Esophagus mucosa (tissue), 1 donor: ENCODE data around the gene MAT2B. TPM values are rescaled to one million over a fixed set of nuclear protein-coding genes. Genes with fewer than 3 reads are reported as not detected.
"Not testable (repeated sequence)": the region's sequence is repeated elsewhere in the genome, so short reads cannot be mapped to it uniquely, and the experiment has no call there.

ENCODE experiments used
- ATAC-seq: fragments of 200-7000 bp; cut with Tn5 transposase; one replicate; pipeline ENCODE4 v1.9.1; 2020
- total RNA-seq: library from RNA; stranded (reverse); gene quantifications from one replicate; pipeline ENCODE4 v1.2.4, GENCODE V29; 2023
- donor health status: DM: yes; HTN: yes; CAD: no.

The MAT2B gene
- total RNA-seq, 1 donor from 2014 or later, result 32.5 TPM

- peak; percentile 2 for ATAC-seq
These were observed 1.1 kb upstream of the MAT2B start for GRCh38 chr5:163504079-163504931.

- ATAC-seq, result no peak
These were observed 411 bp upstream of the MAT2B start for GRCh38 chr5:163505049-163505367.

- ATAC-seq, result peak; percentile 5
These were observed 657 bp downstream of the MAT2B start for GRCh38 chr5:163506095-163506457.

- ATAC-seq, result peak; percentile 46
These were observed 1.3 kb downstream of the MAT2B start for GRCh38 chr5:163506726-163507125.

GRCh38 chr5:163508753-163509152 lies 3.3 kb downstream of the MAT2B start:
- no peak for ATAC-seq

GRCh38 chr5:163509291-163509951 lies 4.0 kb downstream of the MAT2B start:
- ATAC-seq, result peak; percentile 68

- ATAC-seq, result no peak
These were observed 7.1 kb downstream of the MAT2B start for GRCh38 chr5:163512526-163512925.

- ATAC-seq, result no peak
These were observed 19.7 kb downstream of the MAT2B start for GRCh38 chr5:163525096-163525495.

GRCh38 chr5:163529698-163530097 lies 24.3 kb downstream of the MAT2B start:
- no peak for ATAC-seq

GRCh38 chr5:163531272-163531671 lies 25.9 kb downstream of the MAT2B start:
- ATAC-seq, result no peak

- no peak for ATAC-seq
These were observed 27.0 kb downstream of the MAT2B start for GRCh38 chr5:163532171-163533084.

- no peak for ATAC-seq
These were observed 27.8 kb downstream of the MAT2B start for GRCh38 chr5:163533223-163533622.

GRCh38 chr5:163534492-163535094 lies 29.2 kb downstream of the MAT2B start:
- no peak for ATAC-seq

- no peak for ATAC-seq
These were observed 29.9 kb downstream of the MAT2B start for GRCh38 chr5:163535290-163535689.

- ATAC-seq, result not testable (repeated sequence)
These were observed 31.0 kb downstream of the MAT2B start for GRCh38 chr5:163536442-163536841.

- ATAC-seq, result no peak
These were observed 35.3 kb downstream of the MAT2B start for GRCh38 chr5:163540696-163541095.

GRCh38 chr5:163542771-163543170 lies 37.4 kb downstream of the MAT2B start:
- no peak for ATAC-seq

- no peak for ATAC-seq
These were observed 38.6 kb downstream of the MAT2B start for GRCh38 chr5:163544041-163544440.

GRCh38 chr5:163544836-163545235 lies 39.4 kb downstream of the MAT2B start:
- no peak for ATAC-seq

- no peak for ATAC-seq
These were observed 43.2 kb downstream of the MAT2B start for GRCh38 chr5:163548649-163549048.

GRCh38 chr5:163551156-163551555 lies 45.7 kb downstream of the MAT2B start:
- no peak for ATAC-seq

GRCh38 chr5:163552536-163552935 lies 47.1 kb downstream of the MAT2B start:
- ATAC-seq, result no peak

GRCh38 chr5:163561339-163561738 lies 55.9 kb downstream of the MAT2B start:
- ATAC-seq, result no peak
